Loucy (cell line): ENCODE data around the gene IGFLR1.

Experiments
- CTCF ChIP-seq: fragments of 200-600 bp; sonication (generic); conservative IDR thresholded peaks from 2 replicates; pipeline ENCODE4 v1.5.1; 2014; ENCODE audit warnings: mild to moderate bottlenecking, antibody characterized with exemption, low read length
- EZH2phosphoT487 ChIP-seq: fragments of 200-600 bp; IDR thresholded peaks from 2 replicates; pipeline ENCODE4 v1.6.1; 2018; ENCODE audit warnings: antibody characterized with exemption, mild to moderate bottlenecking, moderate library complexity, borderline replicate concordance

- no peak for TF ChIP-seq CTCF
- no peak for TF ChIP-seq EZH2phosphoT487
Observed at GRCh38 chr19:35791814-35792279, 49.6 kb upstream of the IGFLR1 start.
